Duodenal mucosa (tissue), 2 donors: ENCODE data around the gene LOXHD1.

Experiments used
- H3K27ac ChIP-seq: one replicate; pipeline ENCODE4 v1.7.0; 2013; ENCODE audit warnings: low read depth, low read length
- H3K27me3 ChIP-seq, 2 donors: one replicate each; pipeline ENCODE4 v1.7.0; 2013; ENCODE audit warnings: low read length in 2 of 2, control low read depth in 1 of 2; ENCODE audit not compliant: insufficient read depth in 2 of 2, control insufficient read depth in 1 of 2
- H3K36me3 ChIP-seq, 2 donors: one replicate each; pipeline ENCODE4 v1.7.0; 2013; ENCODE audit warnings: low read length in 2 of 2, control low read depth in 1 of 2; ENCODE audit not compliant: insufficient read depth in 2 of 2, control insufficient read depth in 1 of 2
- H3K4me1 ChIP-seq, 2 donors: one replicate each; pipeline ENCODE4 v1.7.0; 2013; ENCODE audit warnings: low read length in 2 of 2, control low read depth in 1 of 2; ENCODE audit not compliant: insufficient read depth in 2 of 2, control insufficient read depth in 1 of 2
- H3K4me3 ChIP-seq, 2 donors: one replicate each; pipeline ENCODE4 v1.7.0; 2013; ENCODE audit warnings: low read length in 2 of 2, low read depth in 1 of 2
- H3K9ac ChIP-seq, 2 donors: one replicate each; pipeline ENCODE4 v1.7.0; 2013; ENCODE audit warnings: low read length in 2 of 2, low read depth in 1 of 2
- H3K9me3 ChIP-seq, 2 donors: one replicate each; pipeline ENCODE4 v1.7.0; 2013; ENCODE audit warnings: low read length in 2 of 2, control low read depth in 1 of 2; ENCODE audit not compliant: control insufficient read depth in 1 of 2

Gene LOXHD1

DNA sequence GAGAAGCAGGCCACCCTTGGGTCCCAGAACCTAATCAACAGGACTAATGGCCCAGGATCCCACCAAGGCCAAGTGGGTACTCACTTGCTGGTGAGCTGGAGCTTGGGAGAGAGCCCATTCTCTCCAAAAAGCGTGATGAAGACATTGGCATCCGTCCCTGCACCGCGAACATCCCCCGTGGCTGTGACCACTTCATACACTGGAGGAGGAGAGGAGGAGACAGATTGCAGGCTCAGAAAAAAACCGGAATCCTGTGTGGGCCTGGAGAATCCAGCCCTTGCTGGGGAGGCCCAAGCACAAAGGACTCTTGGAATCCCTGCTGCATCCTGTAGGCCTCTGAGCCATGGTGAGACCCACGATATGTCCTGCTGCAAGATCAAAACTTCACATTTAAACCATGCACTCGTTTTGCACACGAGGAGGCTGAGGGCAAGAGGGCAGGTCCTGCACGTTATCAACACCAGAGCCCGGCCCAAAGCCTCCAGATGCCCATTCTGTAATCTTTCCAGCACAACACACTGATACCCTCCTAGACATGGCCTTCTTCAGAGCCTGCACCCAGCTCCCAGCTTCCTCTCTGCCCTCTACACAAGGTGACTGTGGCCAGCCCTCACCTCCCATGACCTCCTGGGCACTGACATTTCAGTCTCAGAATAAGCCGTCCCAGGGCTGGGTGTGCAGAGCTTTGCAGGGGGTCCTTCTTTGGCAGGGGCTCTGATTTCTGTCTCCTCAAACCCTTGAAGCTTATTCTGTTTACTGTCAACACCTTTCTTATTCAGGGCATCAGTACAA is 7.8 kb downstream of the LOXHD1 start:
- H3K9ac ChIP-seq, result no peak overlapping the region
- H3K27me3 ChIP-seq, result peaks cover 0 to 2% of the 10 kb centered on the region in 2 donors
- no peaks in the 10 kb centered on the region for H3K9me3 ChIP-seq
- no peaks in the 10 kb centered on the region for H3K36me3 ChIP-seq
- H3K27ac ChIP-seq, result no peak overlapping the region
- no peaks in the 10 kb centered on the region for H3K4me1 ChIP-seq
- H3K4me3 ChIP-seq, result no peak overlapping the region

DNA sequence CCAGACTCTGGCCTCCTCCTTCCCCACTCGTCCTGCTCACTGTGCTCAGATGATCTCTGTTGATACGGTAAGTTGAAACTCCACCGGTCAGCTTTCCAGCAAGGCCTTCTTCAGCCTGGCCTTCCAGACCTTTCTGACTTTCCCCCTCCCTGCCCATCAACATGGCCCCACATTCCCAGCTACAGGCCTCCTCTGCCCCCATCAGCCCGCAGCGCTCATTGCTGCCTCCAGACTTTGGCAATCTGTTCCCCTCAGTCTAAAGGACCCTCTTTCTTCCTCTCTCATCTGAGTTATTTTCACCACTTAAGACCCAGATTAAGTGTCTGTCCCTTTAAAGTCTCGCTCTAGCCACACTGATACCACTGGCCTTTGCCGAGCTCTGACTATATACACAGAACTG is 10.6 kb downstream of the LOXHD1 start:
- Histone ChIP-seq H3K4me3 (no peak overlapping the region), H3K36me3 (no peaks in the 10 kb centered on the region)

DNA sequence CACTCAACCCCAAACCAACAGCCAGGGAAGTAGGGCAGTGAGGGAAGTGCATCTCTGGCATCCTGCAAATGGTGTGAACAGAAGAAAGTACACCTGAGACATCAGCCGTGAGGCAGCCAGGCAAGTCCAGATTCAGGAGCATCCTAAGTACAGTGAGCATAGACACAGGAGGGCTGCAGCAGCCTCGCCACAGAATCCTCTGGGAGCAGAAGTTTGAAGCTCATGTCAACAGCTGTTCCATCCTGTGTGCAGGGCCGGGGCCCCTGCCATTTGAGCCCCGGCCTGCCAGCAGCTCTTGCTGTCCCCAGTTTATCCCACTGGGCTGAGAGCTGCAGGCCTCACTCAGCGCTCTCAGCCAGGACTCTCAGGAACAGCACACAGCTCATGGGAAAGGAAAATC is 14.5 kb downstream of the LOXHD1 start:
- H3K4me3 ChIP-seq, result no peak overlapping the region
- no peak overlapping the region for H3K27ac ChIP-seq
- no peaks in the 10 kb centered on the region for H3K4me1 ChIP-seq
- H3K36me3 ChIP-seq, result no peaks in the 10 kb centered on the region
- H3K9ac ChIP-seq, result no peak overlapping the region
- H3K27me3 ChIP-seq, result no peaks in the 10 kb centered on the region
- H3K9me3 ChIP-seq, result no peaks in the 10 kb centered on the region

More for the DNA sequence above, 10.6 kb downstream of the LOXHD1 start:
- Histone ChIP-seq H3K4me1 (no peaks in the 10 kb centered on the region), H3K9me3 (no peaks in the 10 kb centered on the region), H3K27ac (no peak overlapping the region), H3K9ac (no peak overlapping the region), H3K27me3 (peaks cover 0 to 2% of the 10 kb centered on the region in 2 donors)

DNA sequence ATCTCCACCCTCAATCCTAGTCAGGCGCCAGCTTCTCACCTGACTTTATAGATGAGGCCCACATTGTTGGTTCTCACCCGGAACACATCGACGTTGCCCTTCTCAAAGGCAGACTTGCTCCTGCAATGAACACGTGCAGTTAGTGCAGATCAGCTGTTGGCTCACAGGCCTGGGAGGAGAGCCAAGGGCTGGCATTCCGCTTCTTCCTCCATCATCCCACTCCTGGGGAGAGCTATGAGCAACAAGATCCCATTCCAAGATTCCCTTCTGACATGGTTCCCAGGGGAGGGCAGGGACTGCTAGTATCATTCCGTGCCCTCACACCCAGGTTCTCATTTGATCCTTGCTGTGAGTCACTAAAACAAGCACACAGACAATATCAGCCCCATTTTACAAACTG is 15.1 kb downstream of the LOXHD1 start:
- Histone ChIP-seq H3K27me3 (no peaks in the 10 kb centered on the region), H3K4me3 (no peak overlapping the region), H3K27ac (no peak overlapping the region), H3K4me1 (no peaks in the 10 kb centered on the region), H3K9ac (no peak overlapping the region), H3K9me3 (no peaks in the 10 kb centered on the region), H3K36me3 (no peaks in the 10 kb centered on the region)

DNA sequence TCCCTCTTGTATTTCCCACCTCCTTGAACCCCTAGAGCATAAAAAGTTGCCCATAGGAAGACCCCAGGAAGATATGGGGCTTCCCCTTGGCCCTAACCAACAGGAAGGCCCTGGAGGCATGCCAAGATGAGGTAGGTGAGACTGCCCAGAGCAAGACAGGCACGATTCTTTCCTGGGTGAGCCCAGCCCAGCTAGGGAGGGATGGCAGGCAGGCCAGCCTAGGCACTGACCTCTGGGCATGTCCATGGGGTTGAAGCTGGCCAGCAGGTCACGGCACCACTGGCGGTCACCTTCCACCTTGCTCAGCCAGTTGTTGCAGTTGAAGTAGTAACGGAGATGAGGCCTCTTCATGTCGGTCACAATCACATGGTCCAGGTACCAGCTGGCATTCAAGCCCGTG is 17.6 kb downstream of the LOXHD1 start:
- no peak overlapping the region for H3K27ac ChIP-seq
- H3K36me3 ChIP-seq, result no peaks in the 10 kb centered on the region
- H3K9ac ChIP-seq, result no peak overlapping the region
- no peaks in the 10 kb centered on the region for H3K4me1 ChIP-seq
- H3K9me3 ChIP-seq, result no peaks in the 10 kb centered on the region
- no peak overlapping the region for H3K4me3 ChIP-seq
- H3K27me3 ChIP-seq, result no peaks in the 10 kb centered on the region

DNA sequence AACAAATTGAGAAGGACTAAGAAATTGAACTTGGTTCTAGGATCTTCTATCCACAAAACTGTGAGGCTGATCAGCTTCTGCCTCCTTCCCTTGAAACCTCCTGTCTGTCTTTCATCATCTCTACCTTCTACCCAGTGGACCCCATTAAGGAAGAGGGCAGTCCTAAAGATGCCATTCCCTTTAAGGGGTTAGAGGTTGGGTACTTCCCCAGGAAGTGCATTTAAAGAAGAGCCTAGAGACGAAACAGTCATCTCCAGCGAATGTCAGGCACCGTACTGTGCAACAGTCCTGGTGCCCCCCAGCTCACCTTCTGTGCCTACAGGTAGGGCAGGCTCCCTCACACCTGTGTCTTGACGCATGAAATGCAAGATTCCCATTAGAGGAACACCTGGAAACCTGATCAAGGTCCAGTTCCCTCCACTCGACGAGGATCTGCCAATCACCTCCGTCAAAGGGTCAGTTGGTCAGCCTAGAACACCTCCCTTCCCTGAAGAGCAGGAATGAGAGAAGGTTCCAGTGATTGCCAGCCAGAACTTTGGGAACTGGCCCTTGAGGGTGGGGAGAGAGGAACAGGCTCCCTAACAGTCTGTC is 20.9 kb downstream of the LOXHD1 start:
- Histone ChIP-seq H3K27me3 (no peaks in the 10 kb centered on the region), H3K36me3 (no peaks in the 10 kb centered on the region), H3K4me1 (no peaks in the 10 kb centered on the region), H3K9me3 (no peaks in the 10 kb centered on the region), H3K9ac (no peak overlapping the region), H3K27ac (no peak overlapping the region), H3K4me3 (no peak overlapping the region)

DNA sequence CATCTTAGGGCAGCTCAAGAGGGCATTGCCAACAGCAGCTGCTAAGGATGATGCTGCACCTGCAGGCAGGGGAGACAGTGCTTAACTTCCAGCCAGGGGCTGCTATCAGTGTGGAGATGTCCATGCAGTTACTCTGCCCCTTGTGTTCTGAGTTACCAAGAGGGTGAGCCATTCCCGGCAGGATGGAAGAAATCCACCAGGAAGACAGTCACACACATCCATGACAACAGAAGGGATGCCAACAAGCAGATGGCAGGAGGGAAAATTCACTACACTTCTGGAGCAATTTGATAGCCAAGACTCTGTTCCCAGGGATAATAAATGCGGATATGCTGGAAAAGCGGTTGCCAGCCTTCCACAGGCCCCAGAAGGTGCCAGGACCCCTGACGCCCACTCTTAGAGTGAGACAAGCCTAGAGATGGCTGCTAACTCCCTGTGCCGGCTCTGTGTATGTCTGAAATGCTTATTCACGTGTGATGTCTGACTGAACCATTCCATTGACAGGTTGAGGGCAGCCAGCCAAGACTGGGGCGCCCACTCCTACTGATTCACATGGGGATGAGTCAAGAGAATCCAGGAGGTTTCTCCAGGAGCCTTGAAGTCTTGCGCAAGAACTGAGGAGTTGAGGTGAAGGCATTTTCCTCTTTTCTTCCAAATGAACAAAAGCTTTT is 24.5 kb downstream of the LOXHD1 start:
- Histone ChIP-seq H3K4me3 (no peak overlapping the region), H3K9me3 (no peaks in the 10 kb centered on the region), H3K4me1 (no peaks in the 10 kb centered on the region), H3K36me3 (no peaks in the 10 kb centered on the region), H3K27me3 (no peaks in the 10 kb centered on the region), H3K9ac (no peak overlapping the region), H3K27ac (no peak overlapping the region)

DNA sequence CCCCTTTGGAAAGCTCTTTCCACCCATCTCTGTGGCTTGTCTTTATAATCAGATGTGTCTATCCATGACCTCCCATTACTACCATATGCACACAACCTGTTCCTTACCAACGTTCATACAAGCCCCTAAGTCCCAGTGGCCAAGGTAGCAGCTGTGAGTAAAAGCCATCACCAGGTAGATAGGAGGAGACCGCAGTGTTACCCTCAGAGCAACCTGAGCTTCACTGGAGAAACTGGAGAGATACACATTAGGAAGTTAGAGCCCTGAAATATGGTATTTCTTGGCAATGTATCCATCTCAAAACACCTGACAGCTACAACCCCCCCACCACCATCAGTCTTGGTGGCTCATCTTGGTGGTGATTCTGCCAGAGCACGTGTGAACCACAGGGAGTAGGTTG is 26.0 kb downstream of the LOXHD1 start:
- no peaks in the 10 kb centered on the region for H3K9me3 ChIP-seq
- H3K27ac ChIP-seq, result no peak overlapping the region
- no peak overlapping the region for H3K9ac ChIP-seq
- no peak overlapping the region for H3K4me3 ChIP-seq
- H3K4me1 ChIP-seq, result no peaks in the 10 kb centered on the region
- no peaks in the 10 kb centered on the region for H3K36me3 ChIP-seq
- H3K27me3 ChIP-seq, result no peaks in the 10 kb centered on the region

DNA sequence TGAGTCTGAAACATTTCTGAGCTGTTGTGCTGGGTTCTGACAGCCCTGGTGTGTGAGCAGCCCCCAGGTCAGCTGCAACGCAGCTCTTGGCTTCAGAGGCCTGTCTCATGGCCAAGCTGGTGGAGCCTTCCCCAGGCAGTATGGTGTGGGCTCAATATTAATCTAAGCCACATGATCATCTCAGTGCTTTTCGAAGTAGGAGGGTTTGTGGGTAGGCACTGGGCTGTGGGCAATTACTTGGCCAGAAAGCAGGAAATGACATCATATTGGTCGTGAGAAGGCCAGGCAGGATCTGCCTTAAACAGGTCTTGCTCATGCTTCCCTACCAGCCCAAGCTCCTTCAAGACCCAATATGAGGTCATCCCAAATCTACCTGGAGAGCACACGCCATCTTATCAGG is 26.9 kb downstream of the LOXHD1 start:
- H3K9me3 ChIP-seq, result no peaks in the 10 kb centered on the region
- no peak overlapping the region for H3K27ac ChIP-seq
- H3K36me3 ChIP-seq, result no peaks in the 10 kb centered on the region
- H3K9ac ChIP-seq, result no peak overlapping the region
- H3K4me3 ChIP-seq, result no peak overlapping the region
- H3K4me1 ChIP-seq, result no peaks in the 10 kb centered on the region
- H3K27me3 ChIP-seq, result no peaks in the 10 kb centered on the region

DNA sequence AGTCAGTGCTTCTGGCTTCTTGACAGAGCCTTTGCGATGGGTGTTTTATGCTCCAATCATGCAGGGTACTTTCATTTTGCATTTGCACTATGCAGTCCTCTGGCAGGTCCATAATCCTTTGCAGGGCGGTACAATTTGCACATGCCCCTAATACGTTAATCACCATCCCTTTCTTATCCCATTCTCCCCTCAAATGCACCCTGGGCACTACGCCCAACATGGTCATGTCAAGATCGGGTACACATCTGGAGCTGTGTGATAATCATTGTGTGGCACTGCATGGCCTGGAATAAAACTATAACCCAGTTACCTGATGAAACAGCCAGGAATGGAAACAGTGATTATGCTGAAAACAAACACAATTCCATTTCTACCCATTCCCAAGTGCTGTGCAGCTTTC is 27.7 kb downstream of the LOXHD1 start:
- Histone ChIP-seq H3K4me1 (no peaks in the 10 kb centered on the region), H3K27me3 (no peaks in the 10 kb centered on the region), H3K9ac (no peak overlapping the region)

More for the DNA sequence above, 27.7 kb downstream of the LOXHD1 start:
- H3K27ac ChIP-seq, result no peak overlapping the region
- no peak overlapping the region for H3K4me3 ChIP-seq
- no peaks in the 10 kb centered on the region for H3K36me3 ChIP-seq
- H3K9me3 ChIP-seq, result no peaks in the 10 kb centered on the region
